AG04450 (cell line): Measurements from ENCODE around the gene TXNDC12. TPM values are rescaled to one million over a fixed set of nuclear protein-coding genes. Genes with fewer than 3 reads are reported as not detected.
A peak's percentile ranks its signal among the peaks of the same experiment; 100 is the strongest.

Source experiments
- CTCF ChIA-PET: fragments of 300-600, 350-600 bp; formaldehyde crosslinking; extraction: SDS; loops from one replicate; lab custom pipeline; 2022; ENCODE audit warnings: antibody characterized with exemption, inconsistent platforms; lab: Charles Lee
- POLR2A ChIA-PET: fragments of 350-600 bp; formaldehyde crosslinking; extraction: SDS; loops from one replicate; lab custom pipeline; 2021; ENCODE audit warnings: antibody characterized with exemption, inconsistent platforms; lab: Yijun Ruan, JAX
- DNase-seq: peaks from one replicate; pipeline ENCODE4 v3.0.0-alpha.2; 2011; ENCODE audit warnings: low read depth, low spot score
- H3K27ac ChIP-seq: one replicate; pipeline ENCODE4 v1.5.1; 2012; ENCODE audit warnings: low read depth, low read length, control low read depth
- H3K27me3 ChIP-seq: one replicate; pipeline ENCODE4 v1.6.0; 2012; ENCODE audit warnings: low read length; ENCODE audit not compliant: control insufficient read depth, insufficient read depth
- H3K4me3 ChIP-seq: 2 replicates; pipeline ENCODE4 v1.5.1; 2011; ENCODE audit warnings: mild to moderate bottlenecking, low read depth, low read length, control low read depth
- H3K9me3 ChIP-seq: 2 replicates; pipeline ENCODE4 v1.5.1; 2012; ENCODE audit warnings: low read length; ENCODE audit not compliant: control insufficient read depth, insufficient read depth
- CTCF ChIP-seq: IDR thresholded peaks from 2 replicates; pipeline ENCODE4 v1.5.1; 2011; ENCODE audit warnings: low read depth, low read length, control low read depth, inconsistent platforms
- polyA plus RNA-seq: library from polyadenylated mRNA; depleted of rRNA; stranded (reverse); fragments of >200 nt; gene quantifications from 2 replicates; pipeline ENCODE4 v1.2.3, GENCODE V29; 2011

TXNDC12 gene
- polyA plus RNA-seq, 1 experiment = 55.8 TPM

GRCh38 chr1:52002038-52002917 lies 52.7 kb downstream of the TXNDC12 start:
- CTCF ChIA-PET = interaction anchor here (0.6 to 4.9 kb wide), 4 partner anchors 27 to 1345 kb away, joined by 3 to 33 read pairs (median 4); no protein-coding TSS in a partner anchor

GRCh38 chr1:51998701-51999100 lies 56.3 kb downstream of the TXNDC12 start:
- no peak overlapping the region for H3K27ac ChIP-seq
- CTCF ChIA-PET = interaction anchor here (4.9 kb wide), 1 partner anchor 102 kb away, joined by 33 read pairs; no protein-coding TSS in a partner anchor
- H3K9me3 ChIP-seq = no peaks in the 10 kb centered on the region
- TF ChIP-seq CTCF = no peak
- POLR2A ChIA-PET = interaction anchor here (0.6 kb wide), 1 partner anchor 8 kb away, joined by 4 read pairs; the partner anchor contains the start of gene RAB3B
- no peak for DNase-seq
- no peaks in the 10 kb centered on the region for H3K27me3 ChIP-seq
- H3K4me3 ChIP-seq = no peak overlapping the region

More at GRCh38 chr1:52002038-52002917, 52.7 kb downstream of the TXNDC12 start:
- peak; percentile 95 for TF ChIP-seq CTCF
- H3K9me3 ChIP-seq = no peaks in the 10 kb centered on the region
- no peak overlapping the region for H3K27ac ChIP-seq
- no peaks in the 10 kb centered on the region for H3K27me3 ChIP-seq
- no peak overlapping the region for H3K4me3 ChIP-seq
- peak; percentile 84 for DNase-seq
- POLR2A ChIA-PET = no interaction called here

GRCh38 chr1:51997974-51998382 lies 57.0 kb downstream of the TXNDC12 start:
- no peaks in the 10 kb centered on the region for H3K27me3 ChIP-seq
- ChIA-PET CTCF (interaction anchor here (4.9 kb wide), 1 partner anchor 101 kb away, joined by 33 read pairs; no protein-coding TSS in a partner anchor), POLR2A (interaction anchor here (0.6 kb wide), 1 partner anchor 7 kb away, joined by 4 read pairs; the partner anchor contains the start of gene RAB3B)
- no peak for DNase-seq
- H3K4me3 ChIP-seq = no peak overlapping the region
- H3K27ac ChIP-seq = no peak overlapping the region
- no peaks in the 10 kb centered on the region for H3K9me3 ChIP-seq
- no peak for TF ChIP-seq CTCF

- peaks cover 4% of the 10 kb centered on the region for H3K27me3 ChIP-seq
- H3K4me3 ChIP-seq = peak within 1 kb of the TSS; percentile 67
- TF ChIP-seq CTCF = no peak
- H3K27ac ChIP-seq = no peak within 1 kb of the TSS
- no peaks in the 10 kb centered on the region for H3K9me3 ChIP-seq
- POLR2A ChIA-PET = interaction anchor here (0.7 kb wide), 1 partner anchor 8 kb away, joined by 4 read pairs; no protein-coding TSS in a partner anchor
- CTCF ChIA-PET = no interaction called here
- peak; percentile 6 for DNase-seq
These were observed 64.5 kb downstream of the TXNDC12 start, which contains the start of gene RAB3B for GRCh38 chr1:51990478-51990965. Gene RAB3B (minus strand): TSS chr1:51990700. CDS start chr1:51977117, 13,583 bp downstream.
